Liver (tissue), 9 donors: ENCODE measurements around the gene WWC1. TPM values are rescaled to one million over a fixed set of nuclear protein-coding genes. Genes with fewer than 3 reads are reported as not detected.

Experiments used
- DNase-seq: peaks from one replicate; pipeline ENCODE4 v3.0.0-alpha.2; 2017; ENCODE audit warnings: low spot score
- H3K27ac ChIP-seq, 2 donors: one replicate each; pipeline ENCODE4 v1.7.0; 2013; ENCODE audit warnings: inconsistent platforms in 2 of 2, low read length in 2 of 2, control low read depth in 1 of 2, low read depth in 1 of 2, mild to moderate bottlenecking in 1 of 2
- H3K27me3 ChIP-seq, 4 donors: one replicate each; pipeline versions ENCODE4 v1.6.1 to v1.7.0; 2013; ENCODE audit warnings: low read length in 3 of 4, inconsistent platforms in 1 of 4, mild to moderate bottlenecking in 1 of 4, moderate library complexity in 1 of 4; ENCODE audit not compliant: control insufficient read depth in 4 of 4, insufficient read depth in 4 of 4
- H3K36me3 ChIP-seq, 4 donors: one replicate each; pipeline versions ENCODE4 v1.6.1 to v1.7.0; 2013; ENCODE audit warnings: low read length in 3 of 4, mild to moderate bottlenecking in 3 of 4, low read depth in 1 of 4, moderate library complexity in 1 of 4; ENCODE audit not compliant: control insufficient read depth in 4 of 4, insufficient read depth in 3 of 4
- H3K4me1 ChIP-seq, 4 donors: one replicate each; pipeline versions ENCODE4 v1.6.1 to v1.7.0; 2013; ENCODE audit warnings: low read length in 3 of 4, mild to moderate bottlenecking in 3 of 4, moderate library complexity in 1 of 4; ENCODE audit not compliant: control insufficient read depth in 4 of 4, insufficient read depth in 4 of 4
- H3K4me3 ChIP-seq, 3 donors: one replicate each; pipeline versions ENCODE4 v1.6.1 to v1.7.0; 2013; ENCODE audit warnings: low read length in 3 of 3, control low read depth in 1 of 3, low read depth in 1 of 3, mild to moderate bottlenecking in 1 of 3
- H3K9ac ChIP-seq, 2 donors: one replicate each; pipeline ENCODE4 v1.7.0; 2013; ENCODE audit warnings: low read length in 2 of 2, mild to moderate bottlenecking in 2 of 2, moderate library complexity in 2 of 2, control low read depth in 1 of 2, low read depth in 1 of 2
- H3K9me3 ChIP-seq, 4 donors: one replicate each; pipeline versions ENCODE4 v1.6.1 to v1.7.0; 2013; ENCODE audit warnings: low read length in 3 of 4; ENCODE audit not compliant: control insufficient read depth in 4 of 4
- EGR1 ChIP-seq, 2 donors: IDR thresholded peaks; 2 replicates each; pipeline ENCODE4 v1.6.1; 2016 to 2018; ENCODE audit warnings: antibody characterized with exemption in 2 of 2, low read depth in 2 of 2
- FOXA1 ChIP-seq: IDR thresholded peaks from 2 replicates; pipeline ENCODE4 v1.6.1; 2016; ENCODE audit warnings: antibody characterized with exemption
- FOXA2 ChIP-seq: IDR thresholded peaks from 2 replicates; pipeline ENCODE4 v1.6.1; 2016; ENCODE audit warnings: antibody characterized with exemption
- GABPA ChIP-seq, 2 donors: IDR thresholded peaks in 1 of 2; conservative IDR thresholded peaks in 1 of 2; 2 replicates each; pipeline ENCODE4 v1.6.1; 2016; ENCODE audit warnings: antibody characterized with exemption in 2 of 2, mild to moderate bottlenecking in 1 of 2, moderate library complexity in 1 of 2
- HNF4A ChIP-seq, 2 donors: conservative IDR thresholded peaks; 2 replicates each; pipeline ENCODE4 v1.6.1; 2016; ENCODE audit warnings: antibody characterized with exemption in 2 of 2, mild to moderate bottlenecking in 2 of 2
- HNF4G ChIP-seq: IDR thresholded peaks from 2 replicates; pipeline ENCODE4 v1.6.1; 2016; ENCODE audit warnings: antibody characterized with exemption
- JUND ChIP-seq, 2 donors: IDR thresholded peaks; 2 replicates each; pipeline ENCODE4 v1.6.1; 2016; ENCODE audit warnings: antibody characterized with exemption in 2 of 2
- NR2F2 ChIP-seq: IDR thresholded peaks from 2 replicates; pipeline ENCODE4 v1.6.1; 2016; ENCODE audit warnings: antibody characterized with exemption
- RAD21 ChIP-seq, 2 donors: IDR thresholded peaks; 2 replicates each; pipeline ENCODE4 v1.6.1; 2016; ENCODE audit warnings: antibody characterized with exemption in 2 of 2, mild to moderate bottlenecking in 2 of 2
- RXRA ChIP-seq, 2 donors: IDR thresholded peaks; 2 replicates each; pipeline ENCODE4 v1.6.1; 2017 to 2018; ENCODE audit warnings: antibody characterized with exemption in 2 of 2, mild to moderate bottlenecking in 1 of 2
- SP1 ChIP-seq: IDR thresholded peaks from 2 replicates; pipeline ENCODE4 v1.6.1; 2018; ENCODE audit warnings: antibody characterized with exemption, mild to moderate bottlenecking
- YY1 ChIP-seq: IDR thresholded peaks from 2 replicates; pipeline ENCODE4 v1.6.1; 2016; ENCODE audit warnings: antibody characterized with exemption, mild to moderate bottlenecking
- WGBS: extraction: QIAGEN DNeasy Blood & Tissue Kit; methylation state at CpG from one replicate; pipeline ENCODE4 v1.1.7; 2013; 5-methylcytosine and 5-hydroxymethylcytosine counted together
- polyA plus RNA-seq, 2 donors: library from polyadenylated mRNA; stranded (reverse) in 1 of 2; unstranded in 1 of 2; fragments of 200-250 nt in 1 of 2; fragments of >200 nt in 1 of 2; fragmentation: Nextera tagmentation in 1 of 2; extraction: Ambion mirVana in 1 of 2; gene quantifications; one replicate each; pipeline versions ENCODE4 v1.2.1 to v1.2.3, GENCODE V29; 2013 to 2015
- total RNA-seq, 2 donors: library from RNA; depleted of rRNA; stranded (reverse); fragments of >200 nt; gene quantifications; one replicate each; pipeline ENCODE4 v1.2.3, GENCODE V29; 2014
- TF ChIP-seq, protein P1 (sequence below): fragments of 150-350 bp; IDR thresholded peaks from 2 replicates; pipeline ENCODE4 v1.5.1; 2017; ENCODE audit warnings: improper control_type of control experiment, low read depth, low read length; ENCODE audit not compliant: missing input control
- TF ChIP-seq, protein P2 (sequence below): IDR thresholded peaks from 2 replicates; pipeline ENCODE4 v1.6.1; 2016; ENCODE audit warnings: antibody characterized with exemption
- TF ChIP-seq, protein P3 (sequence below): IDR thresholded peaks from 2 replicates; pipeline ENCODE4 v1.6.1; 2016; ENCODE audit warnings: antibody characterized with exemption
- TF ChIP-seq, protein P4 (sequence below): IDR thresholded peaks from 2 replicates; pipeline ENCODE4 v1.6.1; 2016; ENCODE audit warnings: antibody characterized with exemption
- TF ChIP-seq, protein P5 (sequence below): IDR thresholded peaks from 2 replicates; pipeline ENCODE4 v1.6.1; 2016; ENCODE audit warnings: antibody characterized with exemption, mild to moderate bottlenecking
- donor health status: healthy.
- donor health status: healthy.
- donor health status: healthy.
- donor health status: healthy.
- donor health status: healthy.

WWC1 gene
- total and polyA plus RNA-seq, 4 donors, result 5.9 to 25.1 (median 14.8) TPM

DNA sequence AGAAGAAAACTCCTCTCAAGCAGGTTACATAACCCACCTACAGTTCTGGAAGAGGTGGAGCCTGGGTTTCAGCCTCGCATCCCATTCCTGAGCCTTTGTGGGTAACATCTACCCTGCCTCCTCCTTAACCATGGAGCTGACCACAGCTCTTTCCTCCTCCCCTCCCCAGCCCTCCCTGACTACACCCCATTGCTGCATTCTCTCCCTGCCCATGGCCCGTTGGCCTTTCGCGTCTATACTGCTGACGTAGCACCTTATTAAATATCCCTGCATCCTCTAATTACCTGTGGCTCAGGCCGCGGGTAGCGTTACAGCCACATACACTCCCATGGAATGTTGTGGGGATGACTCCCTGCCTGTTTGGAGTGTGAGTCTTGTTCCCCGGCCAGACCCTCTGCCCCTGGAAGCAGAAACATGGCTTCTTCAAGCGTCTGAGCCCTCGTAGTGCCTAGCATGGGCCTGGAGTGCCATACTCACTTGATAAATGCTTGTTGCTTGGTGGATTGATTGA, 72.8 kb downstream of the WWC1 start:
- Histone ChIP-seq H3K4me3 (no peak overlapping the region), H3K36me3 (no peaks in the 10 kb centered on the region), H3K27ac (no peak overlapping the region), H3K9ac (no peak overlapping the region), H3K27me3 (no peaks in the 10 kb centered on the region), H3K4me1 (peaks cover 8 to 22% (median 17%) of the 10 kb centered on the region in 4 donors), H3K9me3 (no peaks in the 10 kb centered on the region)
- TF ChIP-seq NR2F2 (no peak), YY1 (no peak), SP1 (no peak), FOXA1 (no peak), HNF4A (conservative IDR thresholded peaks at IDR 0.05) (no peak), FOXA2 (no peak), GABPA (IDR thresholded peaks at IDR 0.05 in 1 of 2, conservative IDR thresholded peaks at IDR 0.05 in 1 of 2) (no peak), RAD21 (IDR thresholded peaks at IDR 0.05) (no peak), HNF4G (no peak), EGR1 (IDR thresholded peaks at IDR 0.05; ENCODE audit: low read depth in 2 of 2) (no peak), RXRA (IDR thresholded peaks at IDR 0.05) (no peak), JUND (IDR thresholded peaks at IDR 0.05) (no peak)
- TF ChIP-seq, protein P1, sequence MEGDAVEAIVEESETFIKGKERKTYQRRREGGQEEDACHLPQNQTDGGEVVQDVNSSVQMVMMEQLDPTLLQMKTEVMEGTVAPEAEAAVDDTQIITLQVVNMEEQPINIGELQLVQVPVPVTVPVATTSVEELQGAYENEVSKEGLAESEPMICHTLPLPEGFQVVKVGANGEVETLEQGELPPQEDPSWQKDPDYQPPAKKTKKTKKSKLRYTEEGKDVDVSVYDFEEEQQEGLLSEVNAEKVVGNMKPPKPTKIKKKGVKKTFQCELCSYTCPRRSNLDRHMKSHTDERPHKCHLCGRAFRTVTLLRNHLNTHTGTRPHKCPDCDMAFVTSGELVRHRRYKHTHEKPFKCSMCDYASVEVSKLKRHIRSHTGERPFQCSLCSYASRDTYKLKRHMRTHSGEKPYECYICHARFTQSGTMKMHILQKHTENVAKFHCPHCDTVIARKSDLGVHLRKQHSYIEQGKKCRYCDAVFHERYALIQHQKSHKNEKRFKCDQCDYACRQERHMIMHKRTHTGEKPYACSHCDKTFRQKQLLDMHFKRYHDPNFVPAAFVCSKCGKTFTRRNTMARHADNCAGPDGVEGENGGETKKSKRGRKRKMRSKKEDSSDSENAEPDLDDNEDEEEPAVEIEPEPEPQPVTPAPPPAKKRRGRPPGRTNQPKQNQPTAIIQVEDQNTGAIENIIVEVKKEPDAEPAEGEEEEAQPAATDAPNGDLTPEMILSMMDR, result no peak
- TF ChIP-seq, protein P2, sequence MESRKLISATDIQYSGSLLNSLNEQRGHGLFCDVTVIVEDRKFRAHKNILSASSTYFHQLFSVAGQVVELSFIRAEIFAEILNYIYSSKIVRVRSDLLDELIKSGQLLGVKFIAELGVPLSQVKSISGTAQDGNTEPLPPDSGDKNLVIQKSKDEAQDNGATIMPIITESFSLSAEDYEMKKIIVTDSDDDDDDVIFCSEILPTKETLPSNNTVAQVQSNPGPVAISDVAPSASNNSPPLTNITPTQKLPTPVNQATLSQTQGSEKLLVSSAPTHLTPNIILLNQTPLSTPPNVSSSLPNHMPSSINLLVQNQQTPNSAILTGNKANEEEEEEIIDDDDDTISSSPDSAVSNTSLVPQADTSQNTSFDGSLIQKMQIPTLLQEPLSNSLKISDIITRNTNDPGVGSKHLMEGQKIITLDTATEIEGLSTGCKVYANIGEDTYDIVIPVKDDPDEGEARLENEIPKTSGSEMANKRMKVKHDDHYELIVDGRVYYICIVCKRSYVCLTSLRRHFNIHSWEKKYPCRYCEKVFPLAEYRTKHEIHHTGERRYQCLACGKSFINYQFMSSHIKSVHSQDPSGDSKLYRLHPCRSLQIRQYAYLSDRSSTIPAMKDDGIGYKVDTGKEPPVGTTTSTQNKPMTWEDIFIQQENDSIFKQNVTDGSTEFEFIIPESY, result no peak
- TF ChIP-seq, protein P3, sequence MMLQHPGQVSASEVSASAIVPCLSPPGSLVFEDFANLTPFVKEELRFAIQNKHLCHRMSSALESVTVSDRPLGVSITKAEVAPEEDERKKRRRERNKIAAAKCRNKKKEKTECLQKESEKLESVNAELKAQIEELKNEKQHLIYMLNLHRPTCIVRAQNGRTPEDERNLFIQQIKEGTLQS, result no peak
- TF ChIP-seq, protein P4, sequence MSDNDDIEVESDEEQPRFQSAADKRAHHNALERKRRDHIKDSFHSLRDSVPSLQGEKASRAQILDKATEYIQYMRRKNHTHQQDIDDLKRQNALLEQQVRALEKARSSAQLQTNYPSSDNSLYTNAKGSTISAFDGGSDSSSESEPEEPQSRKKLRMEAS, result no peak
- TF ChIP-seq, protein P5, sequence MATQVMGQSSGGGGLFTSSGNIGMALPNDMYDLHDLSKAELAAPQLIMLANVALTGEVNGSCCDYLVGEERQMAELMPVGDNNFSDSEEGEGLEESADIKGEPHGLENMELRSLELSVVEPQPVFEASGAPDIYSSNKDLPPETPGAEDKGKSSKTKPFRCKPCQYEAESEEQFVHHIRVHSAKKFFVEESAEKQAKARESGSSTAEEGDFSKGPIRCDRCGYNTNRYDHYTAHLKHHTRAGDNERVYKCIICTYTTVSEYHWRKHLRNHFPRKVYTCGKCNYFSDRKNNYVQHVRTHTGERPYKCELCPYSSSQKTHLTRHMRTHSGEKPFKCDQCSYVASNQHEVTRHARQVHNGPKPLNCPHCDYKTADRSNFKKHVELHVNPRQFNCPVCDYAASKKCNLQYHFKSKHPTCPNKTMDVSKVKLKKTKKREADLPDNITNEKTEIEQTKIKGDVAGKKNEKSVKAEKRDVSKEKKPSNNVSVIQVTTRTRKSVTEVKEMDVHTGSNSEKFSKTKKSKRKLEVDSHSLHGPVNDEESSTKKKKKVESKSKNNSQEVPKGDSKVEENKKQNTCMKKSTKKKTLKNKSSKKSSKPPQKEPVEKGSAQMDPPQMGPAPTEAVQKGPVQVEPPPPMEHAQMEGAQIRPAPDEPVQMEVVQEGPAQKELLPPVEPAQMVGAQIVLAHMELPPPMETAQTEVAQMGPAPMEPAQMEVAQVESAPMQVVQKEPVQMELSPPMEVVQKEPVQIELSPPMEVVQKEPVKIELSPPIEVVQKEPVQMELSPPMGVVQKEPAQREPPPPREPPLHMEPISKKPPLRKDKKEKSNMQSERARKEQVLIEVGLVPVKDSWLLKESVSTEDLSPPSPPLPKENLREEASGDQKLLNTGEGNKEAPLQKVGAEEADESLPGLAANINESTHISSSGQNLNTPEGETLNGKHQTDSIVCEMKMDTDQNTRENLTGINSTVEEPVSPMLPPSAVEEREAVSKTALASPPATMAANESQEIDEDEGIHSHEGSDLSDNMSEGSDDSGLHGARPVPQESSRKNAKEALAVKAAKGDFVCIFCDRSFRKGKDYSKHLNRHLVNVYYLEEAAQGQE, result no peak
- no peak for DNase-seq
- 90% methylated on average over 11 of the region's 11 CpGs for WGBS
